Measurements from ENCODE around the gene TNFSF4.

TNFSF4 gene

DNA sequence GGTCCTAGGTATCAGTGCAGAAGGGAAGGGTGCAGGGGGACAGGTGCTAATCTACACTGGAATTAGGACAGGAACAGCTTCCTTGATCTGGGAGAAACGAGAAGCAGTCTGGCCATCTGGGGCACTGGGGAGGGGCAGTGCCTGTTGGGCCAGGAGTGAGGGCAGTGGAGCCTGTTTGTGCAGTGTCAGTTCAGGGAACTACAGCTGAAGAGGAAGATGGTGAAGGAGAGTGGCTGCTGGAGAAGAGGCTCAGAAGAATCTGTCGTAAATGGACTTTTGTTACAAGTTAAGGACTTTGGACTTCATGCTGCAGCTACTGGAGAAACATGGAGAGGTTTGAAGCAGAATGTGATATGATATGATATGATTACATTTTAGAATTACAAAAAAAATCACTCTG, 3.2 kb upstream of the TNFSF4 start:
- no peak for DNase-seq (ENCODE audit: low read depth)

DNA sequence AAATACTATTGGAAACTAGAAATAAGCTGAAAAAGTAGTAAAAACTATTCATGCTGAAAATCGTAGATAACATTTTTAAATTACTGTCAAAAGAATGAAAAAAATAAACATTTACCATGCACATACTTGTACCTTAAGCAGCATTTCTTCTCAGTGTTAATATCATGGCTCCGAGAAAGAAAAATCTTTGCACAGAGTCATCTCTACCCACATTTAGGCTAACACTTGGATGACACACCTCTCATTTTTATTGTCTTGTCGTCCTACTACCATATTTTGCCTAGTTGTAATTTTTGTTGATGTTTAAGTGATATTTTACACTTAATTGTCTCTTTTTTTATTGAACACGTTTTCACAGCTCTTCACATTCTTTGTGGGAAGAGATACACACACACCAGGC, 1.7 kb upstream of the TNFSF4 start:
- no peak for DNase-seq (ENCODE audit: low read depth)

DNA sequence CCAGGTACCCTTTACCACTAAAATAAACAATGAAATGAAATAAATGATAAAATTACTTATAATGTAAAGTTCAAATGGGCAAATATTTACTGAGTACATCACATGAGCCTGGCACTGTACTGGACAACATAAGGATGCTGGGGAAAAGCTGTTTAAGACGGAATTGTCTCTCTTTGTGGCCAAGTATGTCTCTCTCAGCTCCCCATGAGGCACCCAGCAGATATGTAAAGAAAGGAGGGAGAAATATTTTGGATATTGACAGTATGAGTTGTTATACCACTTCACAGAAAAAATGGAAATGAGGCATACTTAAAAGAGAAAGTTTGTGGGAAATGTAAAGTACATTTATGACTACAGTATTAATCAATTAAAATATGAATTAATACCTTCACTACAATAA, 1.0 kb upstream of the TNFSF4 start:
- no peak for DNase-seq (ENCODE audit: low read depth)

DNA sequence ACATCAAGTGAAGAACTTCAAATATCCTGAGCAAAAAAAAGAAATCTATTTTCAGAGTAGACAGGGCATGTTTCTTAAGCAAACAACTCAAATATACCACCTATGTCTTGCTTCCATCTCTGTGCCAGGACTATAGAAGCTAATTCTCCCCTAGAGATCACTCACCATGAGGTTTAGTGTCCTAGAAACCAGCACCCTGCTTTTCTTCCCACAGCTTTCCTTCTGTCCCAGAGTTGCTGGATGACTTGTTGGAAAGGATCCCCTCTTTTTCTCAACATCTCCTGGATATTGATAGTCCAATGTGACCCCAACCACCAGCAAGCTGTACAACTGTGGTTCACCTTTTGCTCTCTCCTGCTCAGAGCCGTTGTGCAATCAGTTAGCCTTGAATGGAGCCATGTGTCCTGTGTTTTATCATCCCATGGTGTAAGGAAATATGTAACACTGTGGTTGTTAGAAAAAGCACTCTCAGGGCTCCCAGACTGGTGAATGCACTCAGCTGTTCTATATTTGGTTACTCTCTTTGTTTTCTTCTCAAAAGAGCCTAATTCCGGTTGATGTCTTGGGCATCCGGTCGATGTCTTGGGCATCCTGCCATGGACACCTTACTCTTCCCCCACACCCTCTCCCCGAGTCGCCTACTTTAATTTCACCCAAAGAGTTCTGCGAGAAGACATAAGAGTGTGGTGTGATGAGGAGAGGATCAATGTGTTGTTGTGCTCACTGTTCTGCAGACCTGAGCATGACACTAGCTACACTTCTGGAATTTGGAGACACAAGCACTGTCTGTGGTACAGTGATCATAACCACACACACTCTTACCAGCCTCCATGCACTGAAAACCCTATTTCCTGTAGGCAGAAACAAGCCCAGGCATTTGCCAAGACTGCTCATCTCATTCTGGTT, 1.7 kb downstream of the TNFSF4 start:
- DNase-seq (ENCODE audit: low read depth), result no peak

DNA sequence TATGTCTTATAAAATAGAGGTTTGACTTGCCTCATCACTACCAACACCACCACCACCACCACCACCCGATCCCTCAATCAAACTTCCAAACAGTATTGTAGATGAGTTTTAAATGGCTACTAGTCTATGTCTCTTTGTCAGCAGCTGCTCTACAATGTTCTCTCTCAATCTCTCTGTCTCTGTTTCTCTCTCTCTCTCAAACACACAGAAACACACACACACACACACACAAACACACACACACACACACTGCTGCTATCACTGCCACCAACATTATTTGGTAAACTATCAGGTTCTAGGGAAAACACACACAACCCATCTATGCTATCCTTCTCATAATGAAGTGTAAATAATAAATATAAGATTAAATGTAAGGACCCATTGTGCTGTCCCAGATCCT, 2.4 kb downstream of the TNFSF4 start:
- no peak for DNase-seq (ENCODE audit: low read depth)

DNA sequence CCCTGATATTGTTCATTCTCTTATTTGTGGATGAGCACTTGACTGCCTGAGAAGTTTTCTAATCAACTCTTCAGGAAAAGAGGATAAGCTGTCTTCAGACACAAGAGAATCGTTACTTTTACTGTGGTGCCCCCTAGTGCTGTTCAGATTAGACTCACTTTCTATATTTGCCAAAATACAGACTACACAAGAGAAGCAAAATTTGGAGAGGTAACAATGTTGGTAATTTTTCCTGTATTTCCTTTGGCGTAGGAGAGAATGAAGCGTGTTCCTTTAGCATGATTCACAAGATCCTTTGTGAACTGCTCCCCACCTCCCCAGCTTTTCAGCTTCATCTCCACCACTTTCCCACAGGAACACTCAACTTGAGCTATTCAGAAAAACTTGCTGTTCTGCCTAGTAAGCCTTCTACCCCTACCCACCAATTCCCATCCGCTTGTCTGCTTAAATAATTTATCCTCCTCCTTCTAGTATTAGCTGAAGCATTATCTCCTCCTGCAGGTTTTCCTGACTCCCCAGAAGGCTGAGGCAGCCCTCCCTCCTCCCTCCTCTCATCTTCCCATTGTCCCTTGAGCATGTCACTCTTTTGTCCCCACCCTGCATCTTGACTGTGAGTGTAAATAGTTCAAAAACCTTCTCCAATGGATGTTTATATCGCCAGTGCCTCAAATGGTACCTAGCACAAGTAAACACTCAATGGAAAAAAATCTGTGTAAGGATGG, 4.5 kb downstream of the TNFSF4 start:
- no peak for DNase-seq (ENCODE audit: low read depth)

DNA sequence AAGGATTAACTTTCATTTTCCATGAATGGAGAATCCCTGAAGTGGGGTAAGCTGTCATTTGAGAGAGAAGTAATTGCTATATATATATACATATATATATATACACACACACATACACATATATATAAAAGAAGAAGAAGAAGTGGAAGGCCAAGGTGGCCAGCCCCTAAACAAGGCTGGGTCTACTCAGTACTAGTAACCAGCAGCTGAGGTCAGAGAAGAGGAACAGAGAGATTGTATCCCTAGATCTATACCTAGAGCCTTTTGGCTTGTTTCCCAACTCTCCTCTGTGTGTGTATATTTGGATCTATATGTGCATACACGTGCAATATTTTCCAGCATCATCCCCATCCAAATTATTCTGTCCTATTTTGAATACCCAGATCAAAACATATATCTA, 5.2 kb downstream of the TNFSF4 start:
- DNase-seq (ENCODE audit: low read depth), result no peak

DNA sequence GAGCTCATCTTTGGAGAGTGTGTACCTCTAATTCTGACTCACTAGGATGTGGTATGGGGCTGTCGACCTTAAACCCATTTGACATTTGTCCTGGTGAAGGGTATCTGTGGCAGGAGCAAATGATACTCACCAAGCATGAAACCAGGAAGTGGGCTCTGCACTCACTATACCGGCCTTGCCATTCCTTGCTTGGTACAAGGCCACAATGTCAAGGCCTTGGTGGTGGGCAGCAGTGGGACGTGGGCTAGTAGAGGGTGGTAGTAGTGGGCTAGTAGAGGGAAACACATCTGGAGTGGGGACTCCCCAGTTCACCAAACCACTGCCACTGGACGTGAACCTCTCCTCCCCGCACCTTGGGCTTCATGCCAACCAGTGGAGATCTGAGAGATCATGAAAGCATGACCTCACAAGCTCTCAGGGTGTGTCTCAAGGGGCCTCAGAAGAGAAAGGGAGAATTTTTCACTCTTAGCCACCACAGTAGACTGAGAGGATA, 11.5 kb downstream of the TNFSF4 start:
- DNase-seq (ENCODE audit: low read depth), result no peak

DNA sequence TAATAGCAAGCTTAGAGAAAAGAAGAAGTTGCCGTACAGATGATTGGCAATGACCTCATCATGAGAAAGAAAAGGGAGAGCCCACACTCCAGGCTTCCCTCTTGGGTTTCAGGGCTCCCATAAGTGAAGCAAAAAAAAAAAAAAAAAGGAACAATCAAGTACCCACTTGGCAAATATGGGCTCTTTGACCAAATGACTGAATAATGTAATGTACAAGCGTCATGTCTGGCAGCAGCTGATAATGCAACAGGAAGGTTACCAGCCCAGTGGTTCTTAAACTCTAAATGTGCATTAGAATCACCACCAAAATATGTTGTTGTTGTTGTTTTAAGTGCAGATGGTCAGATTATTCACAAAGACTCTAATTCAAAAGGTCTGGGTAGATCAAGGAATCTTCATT, 13.5 kb downstream of the TNFSF4 start:
- DNase-seq (ENCODE audit: low read depth), result no peak

DNA sequence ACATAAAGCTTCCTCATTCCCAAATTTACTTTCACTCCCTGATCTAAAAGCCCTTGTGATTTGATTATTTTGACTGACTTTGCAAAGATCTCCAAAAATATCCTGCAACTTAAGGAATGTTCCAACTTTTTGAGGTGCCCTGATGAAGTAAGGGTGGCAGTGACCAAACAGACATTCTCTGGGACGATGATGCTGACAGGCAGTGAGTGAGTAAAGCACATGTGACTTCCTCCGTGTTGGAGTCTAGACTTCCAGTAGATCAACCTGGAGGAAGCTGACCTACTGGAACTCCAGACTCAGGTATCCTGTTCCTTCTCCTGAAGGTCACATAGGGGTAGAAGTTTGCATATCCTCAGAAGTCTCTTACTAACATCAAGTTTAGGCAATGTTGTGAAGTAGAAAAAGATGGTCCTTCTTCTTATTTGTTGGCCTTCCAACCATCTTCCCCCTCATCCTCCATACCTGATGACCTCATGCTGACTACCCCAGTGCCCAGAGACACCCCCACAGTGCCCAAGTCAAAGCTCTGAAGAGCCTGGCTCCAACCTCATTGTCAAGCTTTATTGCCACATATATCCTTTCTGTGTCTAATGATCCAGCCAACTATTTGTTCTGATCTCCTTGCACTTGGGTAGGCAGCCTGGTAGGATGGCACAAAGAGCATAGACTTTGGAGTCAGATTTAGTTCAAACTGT, 16.0 kb downstream of the TNFSF4 start:
- DNase-seq (ENCODE audit: low read depth), result no peak

DNA sequence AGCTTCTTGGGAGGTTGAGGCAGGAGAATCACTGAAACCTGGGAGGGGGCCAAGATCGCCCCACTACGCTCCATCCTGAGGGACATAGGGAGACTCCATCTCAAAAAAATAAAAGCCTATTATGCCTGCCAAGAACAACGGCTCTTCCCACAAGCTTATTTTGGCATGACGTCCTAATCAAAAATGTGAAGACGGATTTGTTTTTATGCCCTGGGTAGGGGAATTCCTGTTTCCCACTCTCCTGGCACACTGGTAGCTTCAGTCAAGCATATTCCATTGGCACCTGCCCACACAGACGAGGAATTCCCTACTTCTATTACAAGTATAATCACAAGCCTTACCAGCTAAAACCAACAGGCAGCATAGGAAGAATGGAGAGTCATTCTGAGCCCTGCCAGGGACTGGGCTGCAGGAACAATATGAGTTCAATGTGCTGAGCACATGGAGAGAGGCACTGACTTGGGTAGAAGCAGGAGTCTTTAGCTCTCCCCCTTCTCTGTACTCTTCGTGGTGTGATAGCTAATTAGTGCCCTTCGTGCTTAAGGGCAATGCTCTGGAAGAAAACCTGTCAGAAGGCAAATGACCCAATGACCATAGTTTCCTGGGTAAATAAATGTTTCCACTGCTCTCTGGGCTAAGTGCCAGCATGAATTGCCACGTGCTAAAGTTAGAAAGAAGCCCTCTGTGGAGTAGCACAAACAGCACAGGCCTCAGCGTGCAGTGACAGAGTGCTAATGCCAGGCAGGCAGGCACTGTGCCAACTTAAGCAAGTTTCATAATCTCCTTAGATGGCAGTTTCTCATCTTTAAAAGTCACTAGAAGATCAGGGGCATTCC, 16.8 kb downstream of the TNFSF4 start:
- DNase-seq (ENCODE audit: low read depth), result no peak

DNA sequence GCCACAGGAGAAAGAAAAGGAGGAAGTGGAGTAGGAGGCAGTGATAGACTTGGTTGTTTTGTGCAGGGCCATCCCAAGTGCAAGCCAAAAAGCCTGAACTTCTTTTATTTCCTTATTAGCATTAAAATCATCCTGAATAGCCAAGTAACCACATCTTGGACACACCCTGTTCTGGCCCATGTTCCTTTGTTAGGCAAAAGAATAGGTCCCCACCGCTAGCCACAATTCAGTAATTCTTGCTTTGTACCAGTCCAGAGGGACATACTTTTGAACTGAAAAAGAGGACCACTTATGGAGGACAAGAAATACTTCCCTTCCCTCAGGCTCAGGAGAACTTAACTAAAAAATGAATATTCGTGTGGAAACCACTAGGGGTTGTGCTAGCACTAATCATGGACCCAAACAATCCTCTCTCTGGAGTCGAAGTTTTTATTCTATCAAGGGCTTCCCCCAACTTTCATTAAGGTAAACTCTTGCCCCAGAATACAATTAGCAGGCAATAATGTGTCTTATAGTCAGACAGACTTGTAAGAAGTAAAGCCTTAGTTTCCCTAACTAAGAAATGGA, 19.4 kb downstream of the TNFSF4 start:
- no peak for DNase-seq (ENCODE audit: low read depth)

DNA sequence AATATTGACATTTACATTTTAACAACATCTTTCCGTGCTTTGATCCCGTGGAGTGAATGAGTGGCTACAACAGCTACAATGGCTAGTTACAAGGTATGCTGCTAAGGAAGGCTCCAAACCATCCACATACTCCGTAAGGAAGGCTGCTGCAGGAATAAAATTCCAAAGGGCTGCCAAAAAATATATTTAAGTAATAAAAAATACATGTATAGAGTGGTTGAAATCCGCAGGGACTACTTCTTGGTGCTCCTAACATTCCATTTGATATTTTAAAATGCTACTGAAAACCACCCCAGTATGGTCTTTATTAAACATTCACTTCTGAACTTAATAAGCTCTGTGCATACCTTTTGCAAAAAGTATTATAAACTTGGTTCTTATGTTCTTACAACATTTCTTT, 25.3 kb downstream of the TNFSF4 start:
- DNase-seq (ENCODE audit: low read depth), result no peak

DNA sequence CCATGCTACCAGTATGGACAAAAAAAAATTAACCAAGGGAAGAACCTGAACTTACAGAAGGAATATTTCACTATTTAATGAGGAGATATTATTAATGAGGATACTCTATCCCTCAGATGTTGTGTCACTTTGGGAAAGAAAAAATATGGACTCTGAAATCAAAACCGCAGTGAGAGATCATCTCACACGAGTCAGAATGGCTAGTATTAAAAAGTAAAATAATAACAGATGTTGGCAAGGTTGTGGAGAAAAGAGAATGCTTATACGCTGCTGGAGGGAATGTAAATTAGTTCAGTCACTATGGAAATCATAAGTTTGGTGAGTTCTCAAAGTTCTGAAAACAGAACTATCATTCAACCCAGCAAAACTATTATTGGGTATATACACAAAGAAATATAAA, 30.9 kb downstream of the TNFSF4 start:
- no peak for DNase-seq (ENCODE audit: low read depth)

DNA sequence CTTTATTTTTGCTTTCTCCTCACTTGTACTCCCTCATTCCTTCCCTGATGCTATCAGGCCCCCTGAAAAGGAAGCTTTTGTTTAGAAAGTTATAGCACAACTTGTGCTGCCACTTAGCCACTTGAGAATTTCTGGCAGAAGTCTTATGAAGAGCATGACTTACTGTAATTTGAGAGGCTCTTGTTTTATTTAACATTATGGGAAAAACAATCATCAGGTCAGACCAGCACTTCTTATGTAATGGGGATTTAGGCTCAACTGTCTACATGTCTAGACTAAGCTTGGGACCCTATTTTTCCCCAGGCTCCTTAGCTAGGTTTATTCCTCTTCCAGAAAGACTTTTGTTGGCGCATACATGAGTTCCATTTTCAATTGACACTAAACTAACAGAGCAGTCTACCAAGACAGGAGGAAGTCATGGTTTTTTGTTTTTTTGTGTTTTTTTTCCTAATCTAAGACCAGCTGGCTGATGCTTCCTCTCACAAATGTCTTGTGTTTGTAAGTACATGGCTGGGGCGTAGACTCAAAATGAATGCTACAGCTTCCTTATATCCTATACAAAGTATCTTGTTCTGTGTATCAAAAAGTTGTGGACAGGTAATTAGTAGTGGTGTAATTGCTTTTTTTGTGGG, 31.5 kb downstream of the TNFSF4 start:
- no peak for DNase-seq (ENCODE audit: low read depth)

DNA sequence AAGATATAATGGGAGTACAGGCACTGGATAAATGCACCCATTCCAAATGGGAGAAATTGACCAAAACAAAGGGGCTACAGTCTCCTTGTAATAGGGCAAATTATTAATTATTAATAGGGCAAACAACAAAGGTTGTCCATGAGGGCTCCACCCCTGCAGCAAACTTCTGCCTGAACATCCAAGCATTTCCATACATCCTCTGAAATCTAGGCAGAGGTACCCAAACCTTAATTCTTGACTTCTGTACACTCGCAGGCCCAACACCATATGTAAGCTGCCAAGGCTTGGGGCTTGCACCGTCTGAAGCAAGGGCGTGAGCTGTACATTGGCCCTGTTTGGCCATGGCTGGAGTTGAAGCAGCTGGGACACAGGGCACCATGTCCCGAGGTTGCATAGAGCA, 33.7 kb downstream of the TNFSF4 start:
- DNase-seq (ENCODE audit: low read depth), result no peak

DNA sequence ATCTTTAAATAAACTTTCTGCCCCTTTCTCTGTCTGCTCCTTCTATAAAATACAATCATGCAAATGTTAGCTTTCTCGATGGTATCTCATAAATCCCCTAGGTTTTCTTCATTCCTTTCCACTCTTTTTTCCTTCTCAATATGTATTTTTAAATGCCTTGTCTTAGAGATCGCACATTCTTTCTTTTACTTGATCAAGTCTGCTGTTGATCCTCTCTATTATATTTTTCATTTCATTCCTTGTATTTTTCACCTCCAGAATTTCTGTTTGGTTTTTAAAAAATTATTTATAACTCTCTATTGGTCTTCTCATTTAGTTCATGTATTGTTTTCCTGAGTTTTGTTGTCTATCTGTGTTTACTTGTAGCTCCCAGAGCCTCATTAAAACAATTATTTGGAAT, 36.0 kb downstream of the TNFSF4 start:
- DNase-seq (ENCODE audit: low read depth), result no peak

DNA sequence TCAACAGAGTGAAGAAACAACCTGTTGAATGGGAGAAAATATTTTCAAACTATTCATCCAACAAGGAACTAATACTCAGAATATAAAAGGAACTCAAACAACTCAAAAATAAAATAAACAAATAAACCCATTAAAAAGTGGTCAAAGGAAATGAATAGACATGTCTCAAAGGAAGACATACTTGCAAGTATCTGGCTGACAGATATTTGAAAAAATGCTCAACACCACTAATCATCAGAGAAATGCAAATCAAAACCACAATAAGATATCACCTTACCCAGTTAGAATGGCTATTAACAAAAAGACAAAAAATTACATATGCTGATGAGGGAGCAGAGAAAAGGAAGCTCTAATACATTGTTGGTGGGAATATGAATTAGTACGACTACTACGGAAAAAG, 38.2 kb downstream of the TNFSF4 start:
- no peak for DNase-seq (ENCODE audit: low read depth)

DNA sequence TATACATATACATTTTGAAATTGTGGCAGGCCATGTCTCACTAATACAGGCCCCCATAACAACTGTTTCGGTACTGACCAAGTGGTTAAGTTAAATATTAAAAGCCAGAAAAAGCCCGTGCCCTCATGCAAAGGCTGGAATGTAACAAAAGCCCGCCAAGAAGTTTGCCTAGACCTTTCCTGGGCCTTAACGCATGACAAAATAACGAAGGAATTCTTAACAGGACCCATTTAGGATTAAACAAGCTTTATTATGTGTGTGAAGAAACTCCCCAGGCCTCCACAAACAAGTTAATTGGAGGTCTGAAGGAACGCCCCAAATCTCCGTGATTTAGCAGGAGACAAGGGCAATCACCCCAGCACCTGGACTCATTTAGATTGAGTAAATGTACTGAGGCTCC, 42.4 kb downstream of the TNFSF4 start:
- no peak for DNase-seq (ENCODE audit: low read depth)

DNA sequence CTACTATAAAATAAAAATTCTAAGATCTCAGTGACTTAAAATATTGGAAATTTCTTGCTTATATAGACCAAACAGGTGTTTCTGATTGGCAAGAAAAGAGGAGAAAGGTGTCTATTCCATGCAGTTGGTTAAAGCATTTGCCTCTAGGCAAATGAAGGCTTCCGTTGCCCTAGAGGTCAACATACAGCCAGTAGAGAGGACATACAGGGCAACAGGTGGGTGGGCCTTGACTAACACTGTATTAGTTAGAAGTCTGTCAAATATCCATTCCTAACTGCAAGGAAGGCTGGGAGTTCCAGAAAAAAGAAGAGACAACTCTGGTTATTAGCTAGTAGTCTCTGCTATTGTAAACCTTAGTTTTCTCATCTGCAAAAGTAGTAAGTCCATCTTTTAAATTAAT, 43.0 kb downstream of the TNFSF4 start:
- no peak for DNase-seq (ENCODE audit: low read depth)

DNA sequence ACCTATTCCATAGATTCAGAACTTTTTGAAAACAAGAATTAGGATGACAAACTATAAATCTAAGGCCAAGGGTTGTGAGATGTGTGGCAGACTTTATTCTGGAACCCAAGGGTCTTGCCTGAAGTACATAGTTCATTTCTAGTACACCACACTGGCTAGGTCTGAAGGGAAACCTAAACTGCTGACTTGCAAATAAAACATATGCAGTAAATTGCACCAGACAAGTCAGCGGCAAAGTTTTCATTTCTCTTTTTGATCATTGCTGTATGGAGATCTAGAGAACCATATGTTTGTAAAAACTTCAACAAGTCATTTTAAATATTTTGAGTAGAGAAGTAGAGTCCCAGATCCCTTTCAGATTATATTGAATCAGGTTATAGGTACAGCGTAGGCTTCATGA, 43.9 kb downstream of the TNFSF4 start:
- no peak for DNase-seq (ENCODE audit: low read depth)

Data from activated T-helper 1 cell treated with Interleukin-2 at 50 U/mL for 16 hours (primary cell).